Fibroblast of peridontal ligament (primary cell): ENCODE data around the gene CEP128.

Experiments
- DNase-seq: peaks from one replicate; pipeline ENCODE4 v3.0.0-alpha.2; 2010; ENCODE audit errors: extremely low read depth

Gene CEP128

GRCh38 chr14:80545935-80546854 lies 395.3 kb downstream of the CEP128 start:
- DNase-seq, result no peak

- no peak for DNase-seq
These were observed 397.2 kb downstream of the CEP128 start for GRCh38 chr14:80544366-80544765.

- DNase-seq, result no peak
These were observed 398.3 kb downstream of the CEP128 start for GRCh38 chr14:80543211-80543610.

GRCh38 chr14:80538633-80539375 lies 402.7 kb downstream of the CEP128 start:
- no peak for DNase-seq

- DNase-seq, result no peak
These were observed 403.9 kb downstream of the CEP128 start for GRCh38 chr14:80537626-80538025.

GRCh38 chr14:80536456-80536855 lies 405.1 kb downstream of the CEP128 start:
- no peak for DNase-seq

GRCh38 chr14:80535171-80535570 lies 406.4 kb downstream of the CEP128 start:
- DNase-seq, result no peak

GRCh38 chr14:80523518-80524117 lies 417.9 kb downstream of the CEP128 start:
- no peak for DNase-seq

GRCh38 chr14:80522936-80523335 lies 418.6 kb downstream of the CEP128 start:
- DNase-seq, result peak; percentile 20

- peak; percentile 2 for DNase-seq
These were observed 419.1 kb downstream of the CEP128 start for GRCh38 chr14:80522411-80522810.

- no peak for DNase-seq
These were observed 420.1 kb downstream of the CEP128 start for GRCh38 chr14:80521456-80521855.

- no peak for DNase-seq
These were observed 422.5 kb downstream of the CEP128 start for GRCh38 chr14:80519002-80519401.

- no peak for DNase-seq
These were observed 423.4 kb downstream of the CEP128 start for GRCh38 chr14:80518173-80518572.

- no peak for DNase-seq
These were observed 434.2 kb downstream of the CEP128 start for GRCh38 chr14:80507292-80507869.

GRCh38 chr14:80504781-80505180 lies 436.8 kb downstream of the CEP128 start:
- DNase-seq, result no peak

- DNase-seq, result no peak
These were observed 443.0 kb downstream of the CEP128 start for GRCh38 chr14:80498533-80498932.

GRCh38 chr14:80496090-80496489 lies 445.4 kb downstream of the CEP128 start:
- DNase-seq, result no peak

- no peak for DNase-seq
These were observed 446.8 kb downstream of the CEP128 start for GRCh38 chr14:80494769-80495168.

- no peak for DNase-seq
These were observed 447.9 kb downstream of the CEP128 start for GRCh38 chr14:80493620-80494019.

GRCh38 chr14:80491650-80492049 lies 449.9 kb downstream of the CEP128 start:
- DNase-seq, result peak; percentile 72

- peak; percentile 91 for DNase-seq
These were observed 450.4 kb downstream of the CEP128 start for GRCh38 chr14:80491131-80491530.

- no peak for DNase-seq
These were observed 452.0 kb downstream of the CEP128 start for GRCh38 chr14:80489513-80489912.
